Measurements from ENCODE around the gene OTOGL. TPM values are rescaled to one million over a fixed set of nuclear protein-coding genes. Genes with fewer than 3 reads are reported as not detected.

The OTOGL gene
- polyA plus RNA-seq, 1 of the 3 experiments (the other 2 are of a cell fraction), result 0.61 TPM

GRCh38 chr12:80230068-80230467 is 130.7 kb downstream of the OTOGL start:
- no peaks in the 10 kb centered on the region for H3F3A ChIP-seq (replicated peaks; ENCODE audit: insufficient read depth)
- peaks cover 8% of the 10 kb centered on the region; the same call in 1 of the 2 replicates for H3K27me3 ChIP-seq (ENCODE audit: insufficient read depth)
- no peaks in the 10 kb centered on the region for H3K9me2 ChIP-seq
- no peaks in the 10 kb centered on the region for H3K9me3 ChIP-seq
- no peak overlapping the region for H3K4me2 ChIP-seq
- no peak for TF ChIP-seq CHD2 (IDR thresholded peaks at IDR 0.05; ENCODE audit: low read length, partially characterized antibody)
- no peak for TF ChIP-seq NRF1 (IDR thresholded peaks at IDR 0.05; ENCODE audit: low read depth, low read length)
- TF ChIP-seq FOXJ3 (CRISPR knock-in tag; IDR thresholded peaks at IDR 0.05), result no peak
- no peak for TF ChIP-seq FOSL2 (IDR thresholded peaks at IDR 0.05; ENCODE audit: borderline replicate concordance, low read depth)
- TF ChIP-seq, protein P1, sequence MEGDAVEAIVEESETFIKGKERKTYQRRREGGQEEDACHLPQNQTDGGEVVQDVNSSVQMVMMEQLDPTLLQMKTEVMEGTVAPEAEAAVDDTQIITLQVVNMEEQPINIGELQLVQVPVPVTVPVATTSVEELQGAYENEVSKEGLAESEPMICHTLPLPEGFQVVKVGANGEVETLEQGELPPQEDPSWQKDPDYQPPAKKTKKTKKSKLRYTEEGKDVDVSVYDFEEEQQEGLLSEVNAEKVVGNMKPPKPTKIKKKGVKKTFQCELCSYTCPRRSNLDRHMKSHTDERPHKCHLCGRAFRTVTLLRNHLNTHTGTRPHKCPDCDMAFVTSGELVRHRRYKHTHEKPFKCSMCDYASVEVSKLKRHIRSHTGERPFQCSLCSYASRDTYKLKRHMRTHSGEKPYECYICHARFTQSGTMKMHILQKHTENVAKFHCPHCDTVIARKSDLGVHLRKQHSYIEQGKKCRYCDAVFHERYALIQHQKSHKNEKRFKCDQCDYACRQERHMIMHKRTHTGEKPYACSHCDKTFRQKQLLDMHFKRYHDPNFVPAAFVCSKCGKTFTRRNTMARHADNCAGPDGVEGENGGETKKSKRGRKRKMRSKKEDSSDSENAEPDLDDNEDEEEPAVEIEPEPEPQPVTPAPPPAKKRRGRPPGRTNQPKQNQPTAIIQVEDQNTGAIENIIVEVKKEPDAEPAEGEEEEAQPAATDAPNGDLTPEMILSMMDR (IDR thresholded peaks at IDR 0.05), result no peak
- no peak for TF ChIP-seq TCF12 (IDR thresholded peaks at IDR 0.05)
- TF ChIP-seq RCOR1 (IDR thresholded peaks at IDR 0.05; ENCODE audit: low read length), result no peak
- no peak for TF ChIP-seq TEAD4 (IDR thresholded peaks at IDR 0.05; ENCODE audit: borderline replicate concordance, insufficient read depth)
- TF ChIP-seq USF1 (IDR thresholded peaks at IDR 0.05; ENCODE audit: borderline replicate concordance, low read depth), result no peak
- no peak for TF ChIP-seq ELF1 (IDR thresholded peaks at IDR 0.05)
- TF ChIP-seq RXRA (IDR thresholded peaks at IDR 0.05; ENCODE audit: borderline replicate concordance, low read depth), result no peak
- TF ChIP-seq NFIC (IDR thresholded peaks at IDR 0.05; ENCODE audit: borderline replicate concordance), result no peak
- no peak for TF ChIP-seq MXI1 (IDR thresholded peaks at IDR 0.05; ENCODE audit: low read depth, low read length)
- no peak for TF ChIP-seq USF2 (IDR thresholded peaks at IDR 0.05; ENCODE audit: borderline replicate concordance, low read depth, low read length)
- no peak for DNase-seq
- no peak overlapping the region for H3K9ac ChIP-seq
- CTCF ChIA-PET, result no interaction called here
- POLR2A ChIA-PET, result no interaction called here
- H2AFZ ChIP-seq (ENCODE audit: low read depth), result no peak overlapping the region
- H3K27ac ChIP-seq (ENCODE audit: low read depth in 2 of 2, low read length in 1 of 2), result no peak overlapping the region
- H3K4me1 ChIP-seq (ENCODE audit: control insufficient read depth in 1 of 2, insufficient read depth in 2 of 2, low read depth in 1 of 2, low read length in 1 of 2), result no peaks in the 10 kb centered on the region; a peak in 1 of 4 replicates
- 9% methylated on average over 3 of the region's 3 CpGs for WGBS (ENCODE audit: low lambda C conversion rate)
- no peaks in the 10 kb centered on the region for H4K20me1 ChIP-seq (ENCODE audit: insufficient read depth)
- no peaks in the 10 kb centered on the region for H3K79me2 ChIP-seq (ENCODE audit: insufficient read depth)
- no peaks in the 10 kb centered on the region for H3K36me3 ChIP-seq (replicated peaks in 1 of 2; ENCODE audit: control insufficient read depth in 1 of 2, insufficient read depth in 2 of 2, low read length in 1 of 2)
- no peak overlapping the region for H3K4me3 ChIP-seq (ENCODE audit: low read depth in 2 of 2, low read length in 1 of 2)

- POLR2A ChIA-PET, result no interaction called here
- DNase-seq, result no peak
- H3K27me3 ChIP-seq (ENCODE audit: insufficient read depth), result peaks cover 8% of the 10 kb centered on the region; the same call in 1 of the 2 replicates
- H3K9me3 ChIP-seq, result no peaks in the 10 kb centered on the region
- no peak overlapping the region for H3K9ac ChIP-seq
- no peaks in the 10 kb centered on the region for H3K79me2 ChIP-seq (ENCODE audit: insufficient read depth)
- H3F3A ChIP-seq (replicated peaks; ENCODE audit: insufficient read depth), result no peaks in the 10 kb centered on the region
- H3K4me1 ChIP-seq (ENCODE audit: control insufficient read depth in 1 of 2, insufficient read depth in 2 of 2, low read depth in 1 of 2, low read length in 1 of 2), result no peaks in the 10 kb centered on the region; a peak in 1 of 4 replicates
- WGBS (ENCODE audit: low lambda C conversion rate), result 5% methylated on average over 1 of the region's 1 CpG
- CTCF ChIA-PET, result no interaction called here
- H2AFZ ChIP-seq (ENCODE audit: low read depth), result no peak overlapping the region
- H3K36me3 ChIP-seq (replicated peaks in 1 of 2; ENCODE audit: control insufficient read depth in 1 of 2, insufficient read depth in 2 of 2, low read length in 1 of 2), result no peaks in the 10 kb centered on the region
- H3K4me2 ChIP-seq, result no peak overlapping the region
- H3K9me2 ChIP-seq, result no peaks in the 10 kb centered on the region
- TF ChIP-seq FOXJ3 (CRISPR knock-in tag; IDR thresholded peaks at IDR 0.05) (no peak), RXRA (IDR thresholded peaks at IDR 0.05; ENCODE audit: borderline replicate concordance, low read depth) (no peak), NFIC (IDR thresholded peaks at IDR 0.05; ENCODE audit: borderline replicate concordance) (no peak), JUND (IDR thresholded peaks at IDR 0.05) (no peak)
- H3K4me3 ChIP-seq (ENCODE audit: low read depth in 2 of 2, low read length in 1 of 2), result no peak overlapping the region
- no peaks in the 10 kb centered on the region for H4K20me1 ChIP-seq (ENCODE audit: insufficient read depth)
- no peak overlapping the region for H3K27ac ChIP-seq (ENCODE audit: low read depth in 2 of 2, low read length in 1 of 2)
These were observed 133.5 kb downstream of the OTOGL start for GRCh38 chr12:80232837-80233236.
